Stimulated activated CD4-positive, alpha-beta T cell treated with anti-CD3 and anti-CD28 coated beads, TNF-alpha, amount 100 ng/mL, for 48 hours (primary cell): Measurements from ENCODE around the gene LDLRAD4.

Source experiments
- DNase-seq, 3 donors: peaks; one replicate each; pipeline ENCODE4 v3.0.0-alpha.2; 2020; ENCODE audit warnings: low read depth in 3 of 3

The LDLRAD4 gene

GRCh38 chr18:13382954-13383827 lies 164.6 kb downstream of the LDLRAD4 start:
- no peak for DNase-seq

- DNase-seq = no peak
Observed at GRCh38 chr18:13386891-13387801, 168.6 kb downstream of the LDLRAD4 start.

DNA sequence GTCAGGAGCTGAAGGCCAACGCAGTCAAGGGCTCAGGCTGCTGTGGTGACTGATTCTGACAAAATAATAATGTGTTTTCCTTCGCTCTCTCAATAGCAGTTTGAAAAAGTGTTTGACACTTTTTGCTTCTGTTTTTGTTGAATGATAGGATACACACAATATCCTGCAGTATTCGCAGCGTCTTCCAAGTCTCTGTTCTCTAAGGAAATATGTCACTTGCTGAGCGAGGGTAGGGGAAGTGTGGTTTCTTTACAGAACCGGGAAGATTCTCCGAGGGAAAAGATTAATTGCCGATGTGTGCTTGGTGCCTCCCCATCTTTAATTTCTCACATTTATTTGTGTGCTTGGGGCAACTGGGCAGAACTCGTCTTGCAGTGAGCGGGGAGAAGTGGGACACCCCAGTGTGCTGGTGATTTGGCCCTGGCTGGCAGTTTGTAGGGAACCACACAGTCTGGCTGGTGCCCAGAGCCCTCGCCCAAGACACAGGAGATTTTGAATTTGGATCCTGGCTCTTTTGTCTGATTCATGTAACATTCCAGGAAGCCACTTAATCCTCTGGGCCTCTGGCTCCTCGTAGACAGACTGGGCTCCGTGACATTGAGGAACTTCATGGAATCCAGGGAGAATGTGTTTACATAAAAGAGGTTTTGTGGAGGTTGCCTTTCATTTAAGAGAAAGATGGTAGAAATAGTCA lies 169.4 kb downstream of the LDLRAD4 start:
- no peak for DNase-seq

GRCh38 chr18:13388586-13389490 lies 170.3 kb downstream of the LDLRAD4 start:
- DNase-seq = no peak

- no peak for DNase-seq
Observed at GRCh38 chr18:13389491-13390131, 171.1 kb downstream of the LDLRAD4 start.

DNA sequence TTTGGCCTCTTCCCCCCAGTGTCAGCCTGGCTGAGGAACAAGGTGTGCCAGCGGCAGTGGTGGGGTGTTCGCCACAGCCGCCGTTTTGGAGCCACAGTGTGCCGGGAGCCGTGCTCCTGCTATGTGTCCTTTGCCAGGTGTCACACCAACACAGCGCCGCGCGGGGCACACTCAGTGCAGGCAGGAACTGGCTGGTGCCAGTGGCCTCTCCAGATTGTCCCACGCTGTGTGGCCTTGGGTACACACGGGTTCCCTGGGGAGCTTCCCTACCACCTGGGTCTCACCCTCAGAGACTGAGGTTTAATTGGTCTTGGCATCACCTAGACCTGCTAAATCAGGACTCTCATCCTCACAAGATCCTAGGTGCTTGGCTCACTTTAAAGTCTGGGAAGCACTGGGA lies 171.6 kb downstream of the LDLRAD4 start:
- no peak for DNase-seq

DNA sequence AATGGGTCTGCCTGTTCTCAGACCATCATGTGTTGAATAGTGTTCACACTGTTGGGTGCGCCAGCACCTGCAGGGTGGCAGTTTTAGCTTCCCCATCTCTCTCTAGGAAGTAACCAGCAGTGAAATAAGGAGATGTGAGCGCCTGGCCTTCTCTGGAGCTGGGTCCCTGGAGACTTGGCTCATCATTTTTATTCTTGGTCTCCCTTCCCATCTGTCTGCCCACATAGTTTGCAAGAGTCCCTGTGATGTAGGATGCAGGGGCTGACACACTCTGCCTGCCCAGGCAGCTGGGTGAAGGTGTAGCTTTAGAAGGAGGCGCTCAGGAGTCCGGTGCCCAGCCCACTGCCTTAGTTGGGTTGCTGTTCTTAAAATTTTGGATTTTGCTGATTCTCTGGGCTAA lies 172.2 kb downstream of the LDLRAD4 start:
- DNase-seq = no peak

- DNase-seq = no peak
Observed at GRCh38 chr18:13392029-13392750, 173.6 kb downstream of the LDLRAD4 start.

DNA sequence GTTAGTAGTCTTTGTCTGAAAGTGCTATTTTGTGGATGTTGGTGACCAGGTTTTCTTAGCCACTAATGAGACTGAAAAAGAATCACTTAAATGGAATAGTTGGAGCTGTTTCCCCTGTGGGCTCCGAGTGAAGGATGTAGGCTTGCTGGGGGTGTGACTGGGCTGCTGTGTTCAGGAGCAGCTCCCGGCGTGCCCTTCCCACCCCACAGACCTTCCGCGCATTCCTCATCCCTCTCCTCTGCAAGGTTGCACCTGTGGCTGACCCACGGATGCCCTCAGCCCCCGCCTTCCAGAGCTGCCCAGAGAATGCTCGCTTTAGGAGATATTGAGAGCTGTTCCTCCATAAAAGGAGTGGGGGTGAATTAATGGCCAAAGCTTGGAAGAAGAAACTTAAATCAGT lies 174.3 kb downstream of the LDLRAD4 start:
- no peak for DNase-seq

- no peak for DNase-seq
Observed at GRCh38 chr18:13393338-13393737, 174.8 kb downstream of the LDLRAD4 start.

DNA sequence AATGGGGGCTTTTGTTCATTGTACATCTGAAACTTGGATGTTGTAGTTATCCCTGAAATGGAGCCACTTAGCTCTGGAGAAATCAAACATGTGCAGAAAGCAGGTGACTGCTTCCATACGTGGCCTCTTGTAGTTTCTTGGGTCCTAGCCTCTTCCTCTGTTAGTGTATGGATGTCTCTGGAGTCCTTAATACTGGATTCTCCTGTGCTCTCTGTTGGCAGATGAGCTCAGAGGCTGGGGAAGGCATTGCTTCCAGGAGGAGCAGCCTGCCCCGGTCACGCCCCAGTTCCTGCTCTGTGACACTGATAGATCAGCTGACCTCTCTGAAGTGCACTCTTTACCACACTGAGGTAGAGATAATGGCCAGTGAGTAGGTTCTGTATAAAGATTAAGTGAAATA lies 176.2 kb downstream of the LDLRAD4 start:
- no peak for DNase-seq

DNA sequence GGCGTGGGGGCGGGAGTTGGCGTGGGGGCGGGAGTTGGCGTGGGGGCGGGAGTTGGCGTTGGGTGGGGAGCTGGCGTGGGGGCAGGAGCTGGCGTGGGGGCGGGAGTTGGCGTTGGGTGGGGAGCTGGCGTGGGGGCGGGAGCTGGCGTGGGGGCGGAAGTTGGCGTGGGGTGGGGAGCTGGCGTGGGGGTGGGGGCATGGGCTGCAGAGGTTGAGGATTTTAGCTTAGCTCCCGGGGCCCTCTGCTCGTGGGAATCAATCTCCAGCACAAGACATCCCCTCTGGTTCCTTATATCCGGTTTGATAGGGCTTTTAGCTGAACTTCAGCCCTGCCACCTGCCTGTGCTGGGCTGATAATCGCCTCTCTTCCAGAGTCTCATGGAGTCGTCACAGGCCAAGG lies 177.0 kb downstream of the LDLRAD4 start:
- no peak for DNase-seq

DNA sequence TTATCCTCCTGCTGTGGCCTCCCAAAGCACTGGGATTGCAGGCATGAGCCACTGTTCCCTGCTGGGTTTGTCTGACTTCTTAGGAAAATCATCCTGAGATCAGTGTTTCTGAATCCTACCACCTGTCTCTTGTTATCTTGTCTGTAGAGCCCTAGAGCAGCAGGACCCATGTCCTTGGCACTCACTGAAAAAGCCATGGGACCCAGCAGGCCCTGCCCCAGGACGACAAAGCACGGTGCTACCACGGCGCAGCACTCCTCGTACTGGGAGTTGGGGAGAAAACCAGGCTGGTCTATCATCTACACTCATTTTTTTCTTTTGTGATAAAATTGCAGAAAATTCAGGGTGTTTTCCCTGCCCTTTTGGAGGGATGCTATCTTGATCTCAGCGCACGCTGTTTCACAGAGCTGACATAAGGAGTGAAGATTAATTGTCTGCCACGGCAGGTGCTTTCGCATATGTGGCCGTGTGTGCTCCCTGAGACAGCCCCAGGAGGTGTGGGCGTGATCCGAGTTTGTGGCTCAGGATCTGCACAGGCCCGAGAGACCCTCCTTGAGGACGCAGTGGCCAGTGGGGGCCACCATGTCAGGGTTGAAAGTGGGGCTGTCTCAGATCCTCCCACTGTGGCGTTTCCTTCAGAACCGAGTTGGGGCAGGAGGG lies 179.1 kb downstream of the LDLRAD4 start:
- DNase-seq = no peak

DNA sequence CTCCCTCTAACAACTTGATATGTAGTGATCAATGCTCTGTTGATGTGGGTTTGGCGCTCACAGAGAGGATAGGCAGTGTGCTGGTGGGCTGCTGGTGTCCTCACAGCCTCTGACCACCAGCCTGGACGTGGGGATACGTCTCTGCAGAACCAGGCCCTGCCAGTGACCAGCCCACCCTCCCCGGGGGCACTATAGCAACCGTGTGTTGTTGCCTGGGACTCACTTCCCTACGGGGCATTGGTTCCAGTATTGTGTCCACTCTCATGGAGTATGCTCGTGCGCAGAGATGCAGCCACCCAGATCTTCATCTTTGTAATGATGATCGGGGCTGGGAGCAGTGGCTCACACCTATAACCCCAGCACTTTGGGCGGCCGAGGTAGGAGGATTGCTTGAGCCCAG lies 180.1 kb downstream of the LDLRAD4 start:
- DNase-seq = no peak

DNA sequence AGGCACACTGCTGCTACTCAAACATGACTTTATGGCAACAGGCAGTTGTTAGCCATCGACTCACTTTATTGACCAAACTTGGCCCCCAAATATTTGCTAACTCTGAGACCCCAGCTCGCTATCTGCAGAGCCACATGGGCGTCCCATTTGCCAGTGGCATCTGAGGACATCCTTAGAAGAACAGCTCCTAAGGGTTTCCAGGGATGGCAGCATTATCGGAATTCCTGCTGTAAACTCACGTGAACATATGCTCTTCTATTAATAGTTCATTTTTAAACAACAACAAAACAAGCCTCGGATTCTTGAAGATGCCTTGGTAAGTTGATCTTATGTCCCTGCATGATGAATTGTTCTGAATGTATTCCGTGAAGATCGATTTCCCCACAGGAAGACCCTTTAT lies 181.0 kb downstream of the LDLRAD4 start:
- no peak for DNase-seq

GRCh38 chr18:13400636-13401315 lies 182.2 kb downstream of the LDLRAD4 start:
- DNase-seq = no peak

DNA sequence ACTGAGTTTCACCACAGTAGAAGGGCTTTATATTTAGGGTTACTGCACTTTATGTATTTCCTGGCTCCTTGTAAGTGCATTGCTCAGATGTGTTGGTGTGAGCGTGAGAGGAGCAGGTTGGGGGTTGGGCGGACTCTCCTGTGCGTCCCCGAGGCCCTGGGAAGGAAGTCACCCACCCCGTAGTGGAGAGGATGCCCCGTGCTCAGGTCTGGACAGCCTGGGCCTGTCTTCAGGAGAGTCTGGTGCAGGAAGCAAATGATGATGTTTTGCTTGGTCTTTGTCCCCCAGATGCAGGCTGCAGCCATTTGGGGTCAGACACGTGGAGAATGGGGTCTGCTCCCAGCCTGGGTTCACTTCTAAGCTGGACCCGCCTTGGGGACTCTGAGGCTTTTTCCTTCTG lies 182.8 kb downstream of the LDLRAD4 start:
- DNase-seq = no peak

DNA sequence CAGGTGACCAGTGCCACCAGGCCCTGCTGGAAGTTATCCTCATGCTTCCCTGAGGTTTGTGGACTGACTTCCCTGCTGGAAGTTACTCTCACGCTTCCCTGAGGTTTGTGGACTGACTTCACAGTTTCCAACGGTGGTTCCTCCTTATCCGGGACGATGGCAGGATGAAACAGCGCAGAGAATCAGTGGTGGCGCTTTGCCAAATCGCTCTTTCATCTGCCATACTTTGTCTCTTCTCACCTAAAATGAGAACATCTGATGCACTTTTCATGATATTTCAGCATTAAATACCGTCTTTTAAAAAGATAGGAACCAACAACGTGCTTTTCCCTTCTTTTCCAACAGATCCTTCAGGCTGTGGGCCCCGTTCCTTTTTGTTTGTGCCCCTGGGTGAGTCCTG lies 183.3 kb downstream of the LDLRAD4 start:
- DNase-seq = no peak
